Measurements from ENCODE around the gene FAM118B. TPM values are rescaled to one million over a fixed set of nuclear protein-coding genes. Genes with fewer than 3 reads are reported as not detected.

FAM118B gene
- total RNA-seq, 1 donor from 2014 or later, result 25.9 TPM

GRCh38 chr11:126216526-126217305 lies 5.1 kb downstream of the FAM118B start:
- Mint-ChIP-seq H3K4me1 (ENCODE audit: low read depth) (peaks cover 30% of the 10 kb centered on the region), H3K27me3 (ENCODE audit: low read depth) (no peaks in the 10 kb centered on the region), H3K9me3 (ENCODE audit: low read depth) (no peaks in the 10 kb centered on the region), H3K36me3 (ENCODE audit: low read depth) (no peaks in the 10 kb centered on the region), H3K27ac (ENCODE audit: unreplicated experiment) (no peak overlapping the region), H3K4me3 (ENCODE audit: unreplicated experiment) (no peak overlapping the region)
- no peak for DNase-seq (ENCODE audit: low spot score)
- TF ChIP-seq CTCF (IDR thresholded peaks at IDR 0.05), result no peak

GRCh38 chr11:126217491-126217890 lies 5.9 kb downstream of the FAM118B start:
- Mint-ChIP-seq H3K9me3 (ENCODE audit: low read depth) (no peaks in the 10 kb centered on the region), H3K4me1 (ENCODE audit: low read depth) (peaks cover 24% of the 10 kb centered on the region), H3K27me3 (ENCODE audit: low read depth) (no peaks in the 10 kb centered on the region), H3K36me3 (ENCODE audit: low read depth) (no peaks in the 10 kb centered on the region), H3K4me3 (ENCODE audit: unreplicated experiment) (no peak overlapping the region), H3K27ac (ENCODE audit: unreplicated experiment) (no peak overlapping the region)
- DNase-seq (ENCODE audit: low spot score), result no peak
- no peak for TF ChIP-seq CTCF (IDR thresholded peaks at IDR 0.05)

- Mint-ChIP-seq H3K27me3 (ENCODE audit: low read depth) (no peaks in the 10 kb centered on the region), H3K27ac (ENCODE audit: unreplicated experiment) (no peak overlapping the region), H3K9me3 (ENCODE audit: low read depth) (no peaks in the 10 kb centered on the region), H3K4me1 (ENCODE audit: low read depth) (peaks cover 8% of the 10 kb centered on the region), H3K4me3 (ENCODE audit: unreplicated experiment) (no peak overlapping the region), H3K36me3 (ENCODE audit: low read depth) (no peaks in the 10 kb centered on the region)
- DNase-seq (ENCODE audit: low spot score), result no peak
- TF ChIP-seq CTCF (IDR thresholded peaks at IDR 0.05), result no peak
These were observed 8.0 kb downstream of the FAM118B start for GRCh38 chr11:126219547-126219946.

- Mint-ChIP-seq H3K27me3 (ENCODE audit: low read depth) (no peaks in the 10 kb centered on the region), H3K4me3 (ENCODE audit: unreplicated experiment) (no peak overlapping the region), H3K27ac (ENCODE audit: unreplicated experiment) (no peak overlapping the region), H3K36me3 (ENCODE audit: low read depth) (no peaks in the 10 kb centered on the region), H3K4me1 (ENCODE audit: low read depth) (peaks cover 10% of the 10 kb centered on the region), H3K9me3 (ENCODE audit: low read depth) (no peaks in the 10 kb centered on the region)
- no peak for DNase-seq (ENCODE audit: low spot score)
- TF ChIP-seq CTCF (IDR thresholded peaks at IDR 0.05), result no peak
These were observed 13.2 kb downstream of the FAM118B start for GRCh38 chr11:126224647-126225294.

- no peak overlapping the region for H3K4me3 Mint-ChIP-seq (ENCODE audit: unreplicated experiment)
- no peak for TF ChIP-seq CTCF (IDR thresholded peaks at IDR 0.05)
- no peaks in the 10 kb centered on the region for H3K27me3 Mint-ChIP-seq (ENCODE audit: low read depth)
- H3K36me3 Mint-ChIP-seq (ENCODE audit: low read depth), result no peaks in the 10 kb centered on the region
- no peak overlapping the region for H3K27ac Mint-ChIP-seq (ENCODE audit: unreplicated experiment)
- peaks cover 15% of the 10 kb centered on the region for H3K4me1 Mint-ChIP-seq (ENCODE audit: low read depth)
- DNase-seq (ENCODE audit: low spot score), result no peak
- no peaks in the 10 kb centered on the region for H3K9me3 Mint-ChIP-seq (ENCODE audit: low read depth)
These were observed 13.7 kb downstream of the FAM118B start for GRCh38 chr11:126225295-126225665.

All from chondrocyte (in vitro differentiated cells).